RWPE1 (cell line): ENCODE measurements around the gene CA10.

Experiments
- CTCF ChIA-PET: fragments of 350-600 bp; sonication (Branson Sonifier 250); formaldehyde crosslinking; extraction: SDS; loops from one replicate; lab custom pipeline; 2021; lab: Yijun Ruan, JAX
- POLR2A ChIA-PET: fragments of 400-600 bp; formaldehyde crosslinking; extraction: SDS; loops from one replicate; lab custom pipeline; 2020; ENCODE audit warnings: antibody characterized with exemption; ENCODE audit not compliant: low non-redundant PET; lab: Yijun Ruan, JAX
- DNase-seq: peaks from one replicate; pipeline ENCODE4 v3.0.0; 2012; ENCODE audit warnings: low spot score
- H3K27ac ChIP-seq: fragments of 450-650 bp; 2 replicates; pipeline ENCODE4 v1.5.1; 2017
- CTCF ChIP-seq: fragments of 450-650 bp; conservative IDR thresholded peaks from 2 replicates; pipeline ENCODE4 v1.5.1; 2017; ENCODE audit warnings: low read depth, mild to moderate bottlenecking

The CA10 gene

GRCh38 chr17:51674579-51675255 is 483.8 kb downstream of the CA10 start:
- TF ChIP-seq CTCF, result no peak
- H3K27ac ChIP-seq, result no peak overlapping the region
- ChIA-PET POLR2A (no interaction called here), CTCF (interaction anchor here (0.7 kb wide), 1 partner anchor 1231 kb away, joined by 3 read pairs; no protein-coding TSS in a partner anchor)
- DNase-seq, result no peak

GRCh38 chr17:51673070-51673469 is 485.4 kb downstream of the CA10 start:
- DNase-seq, result no peak
- ChIA-PET POLR2A (no interaction called here), CTCF (no interaction called here)
- no peak for TF ChIP-seq CTCF
- no peak overlapping the region for H3K27ac ChIP-seq

- no peak for DNase-seq
- TF ChIP-seq CTCF, result no peak
- POLR2A ChIA-PET, result no interaction called here
These were observed 486.4 kb downstream of the CA10 start for GRCh38 chr17:51672065-51672464.

GRCh38 chr17:51670899-51671298 is 487.6 kb downstream of the CA10 start:
- CTCF ChIA-PET, result no interaction called here
- DNase-seq, result no peak
- TF ChIP-seq CTCF, result no peak
- no peak overlapping the region for H3K27ac ChIP-seq
- POLR2A ChIA-PET, result no interaction called here

More at GRCh38 chr17:51672065-51672464, 486.4 kb downstream of the CA10 start:
- H3K27ac ChIP-seq, result no peak overlapping the region
- CTCF ChIA-PET, result interaction anchor here (0.7 to 0.9 kb wide), 2 partner anchors 184 to 210 kb away, joined by 3 to 4 read pairs; no protein-coding TSS in a partner anchor

GRCh38 chr17:51668963-51669246 is 489.6 kb downstream of the CA10 start:
- no peak for TF ChIP-seq CTCF
- no peak overlapping the region for H3K27ac ChIP-seq
- POLR2A ChIA-PET, result no interaction called here
- CTCF ChIA-PET, result no interaction called here
- no peak for DNase-seq

- DNase-seq, result no peak
- TF ChIP-seq CTCF, result no peak
- H3K27ac ChIP-seq, result no peak overlapping the region
- ChIA-PET POLR2A (no interaction called here), CTCF (no interaction called here)
These were observed 490.2 kb downstream of the CA10 start for GRCh38 chr17:51668155-51668962.
